22Rv1 (cell line): Measurements from ENCODE around the gene NHEJ1.

Experiments
- H3K27ac ChIP-seq: fragments of 450-650 bp; 2 replicates; pipeline ENCODE4 v1.5.1; 2017
- ZFX ChIP-seq: fragments of 450-650 bp; IDR thresholded peaks from 2 replicates; pipeline ENCODE4 v1.6.1; 2017; ENCODE audit warnings: antibody characterized with exemption, borderline replicate concordance
- TF ChIP-seq, protein P1 (sequence below): fragments of 450-650 bp; IDR thresholded peaks from 2 replicates; pipeline ENCODE4 v1.5.1; 2017; ENCODE audit warnings: mild to moderate bottlenecking

Gene NHEJ1

DNA sequence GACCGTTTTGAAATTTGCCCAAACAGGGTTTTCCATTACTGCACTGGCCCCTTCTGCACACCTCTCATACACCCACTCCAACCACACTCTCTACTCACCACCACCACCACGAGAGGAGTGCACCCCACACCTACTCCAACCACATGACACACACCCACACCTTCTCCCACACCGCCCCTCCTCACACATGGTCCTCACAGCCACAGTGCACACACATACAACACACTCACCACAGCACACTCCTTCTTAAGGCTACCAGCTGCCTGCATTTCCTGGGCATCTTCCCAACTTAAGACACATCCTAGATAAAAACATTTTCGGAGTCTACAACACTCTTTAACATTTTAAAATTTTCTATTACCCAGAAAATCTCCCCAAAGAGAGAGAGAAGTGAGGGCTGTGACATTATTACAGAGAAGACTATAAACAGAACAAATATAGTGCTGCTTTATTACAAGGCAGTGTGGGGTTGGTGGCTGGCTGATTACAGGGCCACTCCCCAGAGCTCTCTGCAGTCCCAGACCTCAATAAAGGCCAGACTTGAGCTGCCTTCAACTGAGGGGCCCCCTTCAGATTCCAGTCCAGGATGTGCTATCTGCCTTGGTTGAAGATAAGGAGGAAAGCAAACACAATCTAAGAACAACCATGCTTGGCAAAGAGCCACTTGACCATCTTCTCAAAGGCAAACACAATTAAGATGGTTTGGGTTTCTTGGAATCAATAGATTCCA, 36.1 kb downstream of the NHEJ1 start:
- no peak for TF ChIP-seq ZFX
- TF ChIP-seq, protein P1, sequence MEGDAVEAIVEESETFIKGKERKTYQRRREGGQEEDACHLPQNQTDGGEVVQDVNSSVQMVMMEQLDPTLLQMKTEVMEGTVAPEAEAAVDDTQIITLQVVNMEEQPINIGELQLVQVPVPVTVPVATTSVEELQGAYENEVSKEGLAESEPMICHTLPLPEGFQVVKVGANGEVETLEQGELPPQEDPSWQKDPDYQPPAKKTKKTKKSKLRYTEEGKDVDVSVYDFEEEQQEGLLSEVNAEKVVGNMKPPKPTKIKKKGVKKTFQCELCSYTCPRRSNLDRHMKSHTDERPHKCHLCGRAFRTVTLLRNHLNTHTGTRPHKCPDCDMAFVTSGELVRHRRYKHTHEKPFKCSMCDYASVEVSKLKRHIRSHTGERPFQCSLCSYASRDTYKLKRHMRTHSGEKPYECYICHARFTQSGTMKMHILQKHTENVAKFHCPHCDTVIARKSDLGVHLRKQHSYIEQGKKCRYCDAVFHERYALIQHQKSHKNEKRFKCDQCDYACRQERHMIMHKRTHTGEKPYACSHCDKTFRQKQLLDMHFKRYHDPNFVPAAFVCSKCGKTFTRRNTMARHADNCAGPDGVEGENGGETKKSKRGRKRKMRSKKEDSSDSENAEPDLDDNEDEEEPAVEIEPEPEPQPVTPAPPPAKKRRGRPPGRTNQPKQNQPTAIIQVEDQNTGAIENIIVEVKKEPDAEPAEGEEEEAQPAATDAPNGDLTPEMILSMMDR, result no peak
- H3K27ac ChIP-seq, result no peak overlapping the region

GRCh38 chr2:219123356-219124135, 37.1 kb downstream of the NHEJ1 start:
- no peak overlapping the region for H3K27ac ChIP-seq
- TF ChIP-seq, protein P1, result no peak
- no peak for TF ChIP-seq ZFX

DNA sequence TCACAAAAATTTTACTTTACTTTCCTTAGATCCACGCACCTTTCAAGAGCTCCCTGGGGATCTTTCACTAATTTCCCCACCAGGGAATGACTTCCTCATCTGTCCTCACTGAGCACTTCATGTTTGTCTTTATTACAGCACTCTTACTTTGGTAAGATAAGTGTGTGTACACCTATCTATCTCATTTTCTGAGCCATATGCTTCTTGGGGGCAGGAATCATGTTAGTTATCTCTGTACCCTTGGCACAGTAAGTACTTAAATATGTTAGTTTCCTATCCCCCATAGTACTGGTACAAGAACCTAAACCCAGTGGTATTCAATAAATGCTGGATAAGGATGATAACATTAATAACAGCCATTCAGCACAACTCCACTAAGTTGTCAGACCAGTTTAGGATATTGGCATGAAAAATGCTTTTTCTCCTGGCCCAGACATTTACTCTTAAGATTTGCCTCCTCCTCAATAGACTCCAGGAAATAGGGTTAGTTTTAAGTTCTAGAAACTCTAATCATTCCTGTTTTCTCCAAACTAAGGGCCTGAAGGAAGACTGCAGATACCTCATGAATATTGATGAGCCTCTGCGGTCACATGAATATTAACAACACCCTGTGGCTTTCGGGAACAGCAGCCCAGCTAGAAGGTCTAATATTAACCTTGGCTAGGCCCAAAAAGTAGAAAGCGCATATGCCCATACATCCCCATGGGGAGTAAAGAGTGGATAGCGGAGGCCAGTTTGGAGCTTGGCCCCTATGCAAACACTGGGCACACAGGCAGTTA, 38.2 kb downstream of the NHEJ1 start:
- TF ChIP-seq ZFX, result no peak
- TF ChIP-seq, protein P1, result no peak
- H3K27ac ChIP-seq, result no peak overlapping the region

GRCh38 chr2:219120082-219120481, 40.5 kb downstream of the NHEJ1 start:
- TF ChIP-seq, protein P1, result no peak
- no peak overlapping the region for H3K27ac ChIP-seq

- no peak for TF ChIP-seq ZFX
- TF ChIP-seq, protein P1, result peak; percentile 88
- no peak overlapping the region for H3K27ac ChIP-seq
These were observed 41.1 kb downstream of the NHEJ1 start for GRCh38 chr2:219119422-219120043.

- no peak overlapping the region for H3K27ac ChIP-seq
- TF ChIP-seq ZFX, result no peak
- TF ChIP-seq, protein P1, result no peak
These were observed 42.1 kb downstream of the NHEJ1 start for GRCh38 chr2:219118504-219118903.
